H9 (cell line): ENCODE measurements around the gene INSRR. TPM values are rescaled to one million over a fixed set of nuclear protein-coding genes. Genes with fewer than 3 reads are reported as not detected.

ENCODE experiments used
- DNase-seq: peaks from one replicate; pipeline ENCODE4 v3.0.0-alpha.2; 2017
- H2AFZ ChIP-seq: one replicate; pipeline ENCODE4 v1.6.1; 2013; ENCODE audit warnings: mild to moderate bottlenecking, low read length, control low read depth, moderate library complexity
- H2AK5ac ChIP-seq: 2 replicates; pipeline ENCODE4 v1.6.1; 2013; ENCODE audit warnings: low read length, control low read depth, mixed read lengths; ENCODE audit not compliant: insufficient read length
- H2BK120ac ChIP-seq: one replicate; pipeline ENCODE4 v1.6.1; 2013; ENCODE audit warnings: low read depth, mild to moderate bottlenecking, low read length, control low read depth, inconsistent platforms; ENCODE audit not compliant: poor library complexity, severe bottlenecking
- H2BK12ac ChIP-seq: 2 replicates; pipeline ENCODE4 v1.6.1; 2013; ENCODE audit warnings: low read length, control low read depth, mixed read lengths, low read depth; ENCODE audit not compliant: insufficient read length
- H2BK15ac ChIP-seq: 2 replicates; pipeline ENCODE4 v1.6.1; 2013; ENCODE audit warnings: low read depth, low read length, control low read depth
- H2BK20ac ChIP-seq: one replicate; pipeline ENCODE4 v1.6.1; 2013; ENCODE audit warnings: low read depth, mild to moderate bottlenecking, low read length, control low read depth, inconsistent platforms; ENCODE audit not compliant: poor library complexity, severe bottlenecking
- H2BK5ac ChIP-seq: 2 replicates; pipeline ENCODE4 v1.6.1; 2013; ENCODE audit warnings: low read length, control low read depth, mixed read lengths; ENCODE audit not compliant: insufficient read length
- H3K14ac ChIP-seq: 2 replicates; pipeline ENCODE4 v1.6.1; 2013; ENCODE audit warnings: low read length, control low read depth; ENCODE audit not compliant: insufficient read depth
- H3K18ac ChIP-seq: 2 replicates; pipeline ENCODE4 v1.6.1; 2013; ENCODE audit warnings: low read depth, mild to moderate bottlenecking, mixed read lengths, low read length, control low read depth; ENCODE audit not compliant: insufficient read length
- H3K23ac ChIP-seq: 2 replicates; pipeline ENCODE4 v1.6.1; 2013; ENCODE audit warnings: low read length, control low read depth, mixed read lengths, low read depth; ENCODE audit not compliant: insufficient read length
- H3K23me2 ChIP-seq: 2 replicates; pipeline ENCODE4 v1.6.1; 2013; ENCODE audit warnings: low read depth, mild to moderate bottlenecking, mixed read lengths, low read length, control low read depth; ENCODE audit not compliant: insufficient read length, poor library complexity, severe bottlenecking
- H3K27ac ChIP-seq: 2 replicates; pipeline ENCODE4 v1.5.1; 2013; ENCODE audit warnings: low read length, control low read depth, mixed read lengths, low read depth; ENCODE audit not compliant: insufficient read length
- H3K27me3 ChIP-seq: 2 replicates; pipeline ENCODE4 v1.6.1; 2013; ENCODE audit warnings: low read length, control low read depth, inconsistent platforms; ENCODE audit not compliant: insufficient read depth
- H3K4ac ChIP-seq: 2 replicates; pipeline ENCODE4 v1.6.1; 2013; ENCODE audit warnings: low read depth, mild to moderate bottlenecking, control low read depth, inconsistent platforms, low read length, moderate library complexity
- H3K4me1 ChIP-seq: 2 replicates; pipeline ENCODE4 v1.6.1; 2013; ENCODE audit warnings: low read length, control low read depth, inconsistent platforms; ENCODE audit not compliant: insufficient read depth
- H3K4me2 ChIP-seq: 2 replicates; pipeline ENCODE4 v1.6.1; 2013; ENCODE audit warnings: low read length, control low read depth, mixed read lengths; ENCODE audit not compliant: insufficient read length, insufficient read depth
- H3K56ac ChIP-seq: 2 replicates; pipeline ENCODE4 v1.6.1; 2013; ENCODE audit warnings: low read depth, mild to moderate bottlenecking, mixed read lengths, low read length, control low read depth; ENCODE audit not compliant: insufficient read length
- H3K79me1 ChIP-seq: 2 replicates; pipeline ENCODE4 v1.6.1; 2013; ENCODE audit warnings: low read depth, mild to moderate bottlenecking, moderate library complexity, low read length, control low read depth, inconsistent platforms; ENCODE audit not compliant: insufficient read depth, poor library complexity, severe bottlenecking
- H3K79me2 ChIP-seq: 2 replicates; pipeline ENCODE4 v1.6.1; 2013; ENCODE audit warnings: low read length, control low read depth, inconsistent platforms; ENCODE audit not compliant: insufficient read depth
- H3K9ac ChIP-seq: 2 replicates; pipeline ENCODE4 v1.6.1; 2013; ENCODE audit warnings: low read length, control low read depth, mixed read lengths; ENCODE audit not compliant: insufficient read length; ENCODE audit errors: extremely low read depth
- H3K9me3 ChIP-seq: one replicate; pipeline ENCODE4 v1.6.1; 2013; ENCODE audit warnings: low read depth, low read length, inconsistent platforms; ENCODE audit not compliant: control insufficient read depth
- H3T11ph ChIP-seq: one replicate; pipeline ENCODE4 v1.6.1; 2013; ENCODE audit warnings: mild to moderate bottlenecking, low read length, control low read depth, inconsistent platforms
- H4K20me1 ChIP-seq: one replicate; pipeline ENCODE4 v1.6.1; 2013; ENCODE audit not compliant: control insufficient read depth, insufficient read length, insufficient read depth
- H4K5ac ChIP-seq: 2 replicates; pipeline ENCODE4 v1.6.1; 2013; ENCODE audit warnings: low read depth, mild to moderate bottlenecking, mixed read lengths, low read length, control low read depth; ENCODE audit not compliant: insufficient read length
- H4K8ac ChIP-seq: replicated peaks from 2 replicates; pipeline ENCODE4 v1.6.1; 2013; ENCODE audit warnings: low read length, control low read depth, mixed read lengths, low read depth; ENCODE audit not compliant: insufficient read length
- H4K91ac ChIP-seq: 2 replicates; pipeline ENCODE4 v1.6.1; 2013; ENCODE audit warnings: low read depth, mild to moderate bottlenecking, moderate library complexity, mixed read lengths, low read length, control low read depth; ENCODE audit not compliant: insufficient read length
- H3K27ac Mint-ChIP-seq, 3 experiments: 2 replicates in 2 of 3; 3 replicates in 1 of 3; pipeline ENCODE4 v1.8.0; 2020 to 2021; ENCODE audit warnings: mixed read lengths in 3 of 3, mild to moderate bottlenecking in 1 of 3, moderate library complexity in 1 of 3
- H3K27me3 Mint-ChIP-seq: 2 replicates; pipeline ENCODE4 v1.8.0; 2021; ENCODE audit warnings: low read depth, mild to moderate bottlenecking, moderate library complexity, mixed read lengths
- H3K36me3 Mint-ChIP-seq, 3 experiments: 2 replicates in 2 of 3; 3 replicates in 1 of 3; pipeline ENCODE4 v1.8.0; 2020 to 2021; ENCODE audit warnings: low read depth in 3 of 3, mixed read lengths in 3 of 3; ENCODE audit not compliant: insufficient read depth in 1 of 3
- H3K4me1 Mint-ChIP-seq, 2 experiments: 2 replicates each; pipeline ENCODE4 v1.8.0; 2020; ENCODE audit warnings: mixed read lengths in 2 of 2
- H3K4me3 Mint-ChIP-seq, 2 experiments: 2 replicates in 1 of 2; 3 replicates in 1 of 2; pipeline ENCODE4 v1.8.0; 2020 to 2021; ENCODE audit warnings: mild to moderate bottlenecking in 2 of 2, mixed read lengths in 2 of 2, moderate library complexity in 1 of 2
- H3K9me3 Mint-ChIP-seq, 2 experiments: 2 replicates in 1 of 2; 3 replicates in 1 of 2; pipeline ENCODE4 v1.8.0; 2020; ENCODE audit warnings: mild to moderate bottlenecking in 2 of 2, mixed read lengths in 2 of 2, moderate library complexity in 1 of 2
- CTCF ChIP-seq: fragments of 200-600 bp; sonication (generic); conservative IDR thresholded peaks from 3 replicates; pipeline ENCODE4 v1.8.0; 2021; ENCODE audit warnings: antibody characterized with exemption, mild to moderate bottlenecking
- WGBS: extraction: QIAGEN DNeasy Blood & Tissue Kit; methylation state at CpG from one replicate; pipeline ENCODE4 v1.1.7; 2013; ENCODE audit warnings: missing lambda C conversion rate, low lambda C conversion rate, mixed read lengths; ENCODE audit not compliant: insufficient read length; ENCODE audit errors: extremely low coverage; 5-methylcytosine and 5-hydroxymethylcytosine counted together
- total RNA-seq: library from RNA; stranded (reverse); gene quantifications from 2 replicates; pipeline ENCODE4 v1.2.1, GENCODE V29; 2021

Gene INSRR
- total RNA-seq, 1 experiment from 2014 or later, result not detected

- Mint-ChIP-seq H3K27ac (no peak overlapping the region), H3K36me3 (peaks cover 0 to 2% (median 0%) of the 10 kb centered on the region in 3 experiments; a peak in 1 of 7 replicates)
- no peak for DNase-seq
Measured at GRCh38 chr1:156821801-156822200, 37.1 kb downstream of the INSRR start.

More at GRCh38 chr1:156821801-156822200, 37.1 kb downstream of the INSRR start:
- Histone ChIP-seq H2AFZ (no peak overlapping the region), H4K5ac (no peak overlapping the region), H2BK5ac (no peak overlapping the region), H3K27ac (no peak overlapping the region), H3K56ac (no peak overlapping the region), H3K23ac (no peak overlapping the region), H3K9ac (no peak overlapping the region), H2BK15ac (no peak overlapping the region), H3K4me2 (no peak overlapping the region), H3K4me1 (no peaks in the 10 kb centered on the region), H4K91ac (no peak overlapping the region), H3K27me3 (no peaks in the 10 kb centered on the region; the same call in 1 of the 2 replicates), H2BK20ac (no peak overlapping the region), H3K9me3 (no peaks in the 10 kb centered on the region), H3K18ac (no peak overlapping the region), H3T11ph (no peak overlapping the region), H3K14ac (no peak overlapping the region), H3K4ac (no peak overlapping the region), H2BK12ac (no peak overlapping the region), H3K23me2 (no peaks in the 10 kb centered on the region), H4K8ac (no peak overlapping the region), H2AK5ac (no peak overlapping the region), H2BK120ac (no peak overlapping the region), H3K79me1 (no peaks in the 10 kb centered on the region), H4K20me1 (no peaks in the 10 kb centered on the region), H3K79me2 (no peaks in the 10 kb centered on the region)
- WGBS, result no CpG with 5 or more reads among the region's 4 CpGs
- TF ChIP-seq CTCF, result no peak
- H3K4me3 Mint-ChIP-seq, result no peak overlapping the region
- H3K27me3 Mint-ChIP-seq, result peaks cover 64% of the 10 kb centered on the region
- no peaks in the 10 kb centered on the region; a peak in 1 of 5 replicates for H3K9me3 Mint-ChIP-seq
- H3K4me1 Mint-ChIP-seq, result no peaks in the 10 kb centered on the region
